ENCODE data around the gene HSD17B14. TPM values are rescaled to one million over a fixed set of nuclear protein-coding genes. Genes with fewer than 3 reads are reported as not detected.

The HSD17B14 gene
- total and polyA plus RNA-seq, 7 donors = 4.3 to 21.0 (median 16.9) TPM

- TF ChIP-seq CTCF (IDR thresholded peaks at IDR 0.05) (no peak), EP300 (IDR thresholded peaks at IDR 0.05) (no peak), POLR2AphosphoS5 (IDR thresholded peaks at IDR 0.05) (no peak), POLR2A (IDR thresholded peaks at IDR 0.05) (no peak)
- Histone ChIP-seq H3K36me3 (peaks cover 0 to 32% (median 6%) of the 10 kb centered on the region in 4 donors), H3K4me3 (no peak overlapping the region), H3K27ac (no peak overlapping the region), H3K27me3 (no peaks in the 10 kb centered on the region), H3K9me3 (no peaks in the 10 kb centered on the region), H3K4me1 (no peaks in the 10 kb centered on the region)
- intact Hi-C loops (cut with DNase I) = no loop called here
- 92 to 96% methylated on average over 15 of the region's 15 CpGs for WGBS, 2 donors
- DNase-seq = no peak
Observed at GRCh38 chr19:48845384-48845783, 9.1 kb upstream of the HSD17B14 start.

GRCh38 chr19:48844472-48844871, 8.2 kb upstream of the HSD17B14 start:
- intact Hi-C loops (cut with DNase I) = no loop called here
- no peaks in the 10 kb centered on the region for H3K27me3 ChIP-seq
- H3K4me1 ChIP-seq = no peaks in the 10 kb centered on the region
- H3K27ac ChIP-seq = no peak overlapping the region
- no peak for TF ChIP-seq POLR2A (IDR thresholded peaks at IDR 0.05)
- no peak overlapping the region for H3K4me3 ChIP-seq
- DNase-seq = no peak
- WGBS, 2 donors = 82 to 88% methylated on average over 2 of the region's 2 CpGs
- peaks cover 0 to 32% (median 6%) of the 10 kb centered on the region in 4 donors for H3K36me3 ChIP-seq
- H3K9me3 ChIP-seq = no peaks in the 10 kb centered on the region

GRCh38 chr19:48842789-48843162, 6.5 kb upstream of the HSD17B14 start:
- H3K36me3 ChIP-seq = peaks cover 0 to 26% (median 6%) of the 10 kb centered on the region in 4 donors
- no peak overlapping the region for H3K4me3 ChIP-seq
- WGBS, 2 donors = 38 to 46% methylated on average over 2 of the region's 2 CpGs
- TF ChIP-seq EP300 (IDR thresholded peaks at IDR 0.05) (no peak), POLR2A (IDR thresholded peaks at IDR 0.05) (no peak), POLR2AphosphoS5 (IDR thresholded peaks at IDR 0.05) (no peak), CTCF (IDR thresholded peaks at IDR 0.05) (peak; percentile 57 to 80 (median 70))
- no peak overlapping the region for H3K27ac ChIP-seq
- H3K4me1 ChIP-seq = peaks cover 0 to under 1% (median 0%) of the 10 kb centered on the region in 4 donors
- H3K27me3 ChIP-seq = no peaks in the 10 kb centered on the region
- no peak for DNase-seq
- H3K9me3 ChIP-seq = no peaks in the 10 kb centered on the region
- intact Hi-C loops (cut with DNase I) = no loop called here

GRCh38 chr19:48841571-48841970, 5.3 kb upstream of the HSD17B14 start:
- no peak for TF ChIP-seq EP300 (IDR thresholded peaks at IDR 0.05)
- no peak for TF ChIP-seq POLR2A (IDR thresholded peaks at IDR 0.05)
- no peak for TF ChIP-seq CTCF (IDR thresholded peaks at IDR 0.05)
- TF ChIP-seq POLR2AphosphoS5 (IDR thresholded peaks at IDR 0.05) = no peak
- no peak overlapping the region for H3K27ac ChIP-seq

GRCh38 chr19:48841047-48841446, 4.8 kb upstream of the HSD17B14 start:
- H3K9me3 ChIP-seq = no peaks in the 10 kb centered on the region
- H3K27me3 ChIP-seq = no peaks in the 10 kb centered on the region
- H3K4me3 ChIP-seq = no peak overlapping the region
- H3K36me3 ChIP-seq = peaks cover 0 to 10% (median 5%) of the 10 kb centered on the region in 4 donors
- no peak for DNase-seq
- intact Hi-C loops (cut with DNase I) = no loop called here
- peaks cover 0 to 17% (median 16%) of the 10 kb centered on the region in 4 donors for H3K4me1 ChIP-seq
- no peak overlapping the region for H3K27ac ChIP-seq
- TF ChIP-seq POLR2A (IDR thresholded peaks at IDR 0.05) = no peak
- TF ChIP-seq POLR2AphosphoS5 (IDR thresholded peaks at IDR 0.05) = no peak
- no peak for TF ChIP-seq EP300 (IDR thresholded peaks at IDR 0.05)
- no peak for TF ChIP-seq CTCF (IDR thresholded peaks at IDR 0.05)
- WGBS, 2 donors = 88 to 93% methylated on average over 16 of the region's 16 CpGs

More at GRCh38 chr19:48841571-48841970, 5.3 kb upstream of the HSD17B14 start:
- intact Hi-C loops (cut with DNase I) = no loop called here
- DNase-seq = no peak
- H3K9me3 ChIP-seq = no peaks in the 10 kb centered on the region
- no peaks in the 10 kb centered on the region for H3K27me3 ChIP-seq
- H3K36me3 ChIP-seq = peaks cover 0 to 14% (median 5%) of the 10 kb centered on the region in 4 donors
- 89 to 98% methylated on average over 6 of the region's 6 CpGs for WGBS, 2 donors
- peaks cover 0 to 12% (median 10%) of the 10 kb centered on the region in 4 donors for H3K4me1 ChIP-seq
- H3K4me3 ChIP-seq = no peak overlapping the region

Measured in sigmoid colon (tissue), 7 donors.